Mammary epithelial cell (primary cell): ENCODE measurements around the gene TM2D1.

ENCODE experiments used
- EZH2 ChIP-seq: IDR thresholded peaks from 2 replicates; pipeline ENCODE4 v1.6.1; 2012; ENCODE audit warnings: low read length, inconsistent platforms, borderline replicate concordance
- TF ChIP-seq, protein P1 (sequence below), 2 donors: IDR thresholded peaks in 1 of 2; conservative IDR thresholded peaks in 1 of 2; 2 replicates each; pipeline ENCODE4 v1.5.1; 2011 to 2012; ENCODE audit warnings: inconsistent platforms in 2 of 2, low read length in 2 of 2, mild to moderate bottlenecking in 2 of 2, control low read depth in 1 of 2, low read depth in 1 of 2; ENCODE audit not compliant: insufficient read depth in 1 of 2; ENCODE audit errors: extremely low read depth in 1 of 2

DNA sequence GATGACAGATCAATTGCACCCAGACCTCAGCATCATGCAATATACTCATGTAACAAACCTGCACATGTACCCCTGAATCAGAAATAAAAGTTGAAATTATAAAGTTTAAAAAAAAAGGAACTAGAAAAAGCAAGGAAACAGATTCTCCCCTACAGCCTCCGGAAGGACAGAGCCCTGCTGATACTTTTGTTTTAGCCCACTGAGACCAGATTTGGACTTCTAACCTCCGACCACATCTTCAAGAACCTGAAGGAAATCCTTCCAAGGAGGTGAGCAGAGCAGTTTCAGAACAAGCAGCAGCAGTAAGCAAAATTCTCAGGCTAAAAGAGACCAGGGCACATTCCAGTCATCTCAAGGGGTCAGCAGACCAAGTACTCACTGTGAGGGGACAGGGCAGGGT is 54.5 kb downstream of the TM2D1 start:
- TF ChIP-seq, protein P1, sequence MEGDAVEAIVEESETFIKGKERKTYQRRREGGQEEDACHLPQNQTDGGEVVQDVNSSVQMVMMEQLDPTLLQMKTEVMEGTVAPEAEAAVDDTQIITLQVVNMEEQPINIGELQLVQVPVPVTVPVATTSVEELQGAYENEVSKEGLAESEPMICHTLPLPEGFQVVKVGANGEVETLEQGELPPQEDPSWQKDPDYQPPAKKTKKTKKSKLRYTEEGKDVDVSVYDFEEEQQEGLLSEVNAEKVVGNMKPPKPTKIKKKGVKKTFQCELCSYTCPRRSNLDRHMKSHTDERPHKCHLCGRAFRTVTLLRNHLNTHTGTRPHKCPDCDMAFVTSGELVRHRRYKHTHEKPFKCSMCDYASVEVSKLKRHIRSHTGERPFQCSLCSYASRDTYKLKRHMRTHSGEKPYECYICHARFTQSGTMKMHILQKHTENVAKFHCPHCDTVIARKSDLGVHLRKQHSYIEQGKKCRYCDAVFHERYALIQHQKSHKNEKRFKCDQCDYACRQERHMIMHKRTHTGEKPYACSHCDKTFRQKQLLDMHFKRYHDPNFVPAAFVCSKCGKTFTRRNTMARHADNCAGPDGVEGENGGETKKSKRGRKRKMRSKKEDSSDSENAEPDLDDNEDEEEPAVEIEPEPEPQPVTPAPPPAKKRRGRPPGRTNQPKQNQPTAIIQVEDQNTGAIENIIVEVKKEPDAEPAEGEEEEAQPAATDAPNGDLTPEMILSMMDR (conservative IDR thresholded peaks at IDR 0.05 in 1 of 2, IDR thresholded peaks at IDR 0.05 in 1 of 2; ENCODE audit: extremely low read depth in 1 of 2, insufficient read depth in 1 of 2, low read depth in 1 of 2, low read length in 2 of 2), result no peak
- no peak for TF ChIP-seq EZH2
